ENCODE data around the gene DONSON.
A peak's percentile ranks its signal among the peaks of the same experiment; 100 is the strongest.

GRCh38 chr21:33588485-33589335 lies at the start of gene DONSON:
- TF ChIP-seq, protein P1, sequence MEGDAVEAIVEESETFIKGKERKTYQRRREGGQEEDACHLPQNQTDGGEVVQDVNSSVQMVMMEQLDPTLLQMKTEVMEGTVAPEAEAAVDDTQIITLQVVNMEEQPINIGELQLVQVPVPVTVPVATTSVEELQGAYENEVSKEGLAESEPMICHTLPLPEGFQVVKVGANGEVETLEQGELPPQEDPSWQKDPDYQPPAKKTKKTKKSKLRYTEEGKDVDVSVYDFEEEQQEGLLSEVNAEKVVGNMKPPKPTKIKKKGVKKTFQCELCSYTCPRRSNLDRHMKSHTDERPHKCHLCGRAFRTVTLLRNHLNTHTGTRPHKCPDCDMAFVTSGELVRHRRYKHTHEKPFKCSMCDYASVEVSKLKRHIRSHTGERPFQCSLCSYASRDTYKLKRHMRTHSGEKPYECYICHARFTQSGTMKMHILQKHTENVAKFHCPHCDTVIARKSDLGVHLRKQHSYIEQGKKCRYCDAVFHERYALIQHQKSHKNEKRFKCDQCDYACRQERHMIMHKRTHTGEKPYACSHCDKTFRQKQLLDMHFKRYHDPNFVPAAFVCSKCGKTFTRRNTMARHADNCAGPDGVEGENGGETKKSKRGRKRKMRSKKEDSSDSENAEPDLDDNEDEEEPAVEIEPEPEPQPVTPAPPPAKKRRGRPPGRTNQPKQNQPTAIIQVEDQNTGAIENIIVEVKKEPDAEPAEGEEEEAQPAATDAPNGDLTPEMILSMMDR (IDR thresholded peaks at IDR 0.05) = peak in 1 of 4 experiments; percentile 28
- TF ChIP-seq POLR2AphosphoS5 (IDR thresholded peaks at IDR 0.05) = peak; percentile 68

Data from prostate gland (tissue), 2 donors.